Peyer's patch (tissue), 4 donors: ENCODE measurements around the gene ACER3. TPM values are rescaled to one million over a fixed set of nuclear protein-coding genes. Genes with fewer than 3 reads are reported as not detected.

Experiments used
- DNase-seq, 3 donors: peaks; one replicate each; pipeline ENCODE4 v3.0.0-alpha.2; 2017 to 2019
- H3K27ac ChIP-seq, 4 donors: fragments of 200-600 bp; sonication (generic); one replicate each; pipeline ENCODE4 v1.5.1; 2016 to 2019
- H3K27me3 ChIP-seq, 2 donors: fragments of 200-600 bp; sonication (generic); one replicate each; pipeline ENCODE4 v1.5.1; 2019
- H3K36me3 ChIP-seq, 3 donors: fragments of 200-600 bp; sonication (generic); one replicate each; pipeline ENCODE4 v1.5.1; 2016 to 2019
- H3K4me1 ChIP-seq, 4 donors: fragments of 200-600 bp; sonication (generic); one replicate each; pipeline ENCODE4 v1.5.1; 2016 to 2019
- H3K4me3 ChIP-seq, 4 donors: fragments of 200-600 bp; sonication (generic); 1 replicate in 3 of 4; 2 replicates in 1 of 4; pipeline ENCODE4 v1.5.1; 2016 to 2019; ENCODE audit warnings: mild to moderate bottlenecking in 1 of 4
- H3K9me3 ChIP-seq, 4 donors: fragments of 200-600 bp; sonication (generic); one replicate each; pipeline ENCODE4 v1.5.1; 2016 to 2019; ENCODE audit warnings: mild to moderate bottlenecking in 1 of 4
- POLR2A ChIP-seq, 2 donors: fragments of 450-650 bp; IDR thresholded peaks; one replicate each; pipeline ENCODE4 v1.5.1; 2017; ENCODE audit warnings: antibody characterized with exemption in 2 of 2, mild to moderate bottlenecking in 2 of 2, moderate library complexity in 2 of 2
- total RNA-seq, 4 donors: library from RNA; depleted of rRNA; stranded (reverse); fragments of >200 nt; gene quantifications; one replicate each; pipeline ENCODE4 v1.1.0, GENCODE V29; 2016
- TF ChIP-seq, protein P1 (sequence below), 6 experiments: fragments of 450-650 bp in 4 of 6; fragments of 200-600 bp in 2 of 6; sonication (generic) in 1 of 6; IDR thresholded peaks; one replicate each; pipeline ENCODE4 v1.5.1; 2017 to 2019; ENCODE audit warnings: antibody characterized with exemption in 6 of 6, mild to moderate bottlenecking in 3 of 6, moderate library complexity in 1 of 6

Gene ACER3
- total RNA-seq, 4 donors from 2014 or later, result 13.2 to 25.5 (median 19.8) TPM

DNA sequence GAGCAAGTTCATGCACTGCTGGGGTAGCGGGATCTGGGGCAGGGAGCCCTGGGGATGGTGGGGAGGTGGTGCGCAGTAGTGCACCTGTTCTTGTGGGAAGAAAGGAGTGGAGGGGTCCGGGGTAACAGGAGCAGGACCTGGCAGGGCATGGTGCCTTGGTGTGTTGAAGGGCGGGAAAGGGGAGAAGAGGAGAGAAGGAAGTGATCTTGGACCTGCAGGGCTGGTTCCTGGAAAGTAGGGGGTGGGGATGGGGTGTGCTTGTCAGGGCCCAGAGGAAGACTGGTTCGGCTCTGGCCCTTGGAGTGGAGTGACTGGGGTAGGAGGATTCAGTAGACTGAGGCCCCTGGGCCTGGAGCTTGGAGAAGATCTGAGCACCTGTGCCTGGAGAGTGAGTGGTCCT lies 195.2 kb downstream of the ACER3 start:
- Histone ChIP-seq H3K36me3 (no peaks in the 10 kb centered on the region), H3K27ac (no peak overlapping the region), H3K4me1 (no peaks in the 10 kb centered on the region), H3K9me3 (peaks cover 0 to 17% (median 0%) of the 10 kb centered on the region in 4 donors), H3K27me3 (no peaks in the 10 kb centered on the region), H3K4me3 (no peak overlapping the region)
- TF ChIP-seq POLR2A (IDR thresholded peaks at IDR 0.05), result no peak
- TF ChIP-seq, protein P1, sequence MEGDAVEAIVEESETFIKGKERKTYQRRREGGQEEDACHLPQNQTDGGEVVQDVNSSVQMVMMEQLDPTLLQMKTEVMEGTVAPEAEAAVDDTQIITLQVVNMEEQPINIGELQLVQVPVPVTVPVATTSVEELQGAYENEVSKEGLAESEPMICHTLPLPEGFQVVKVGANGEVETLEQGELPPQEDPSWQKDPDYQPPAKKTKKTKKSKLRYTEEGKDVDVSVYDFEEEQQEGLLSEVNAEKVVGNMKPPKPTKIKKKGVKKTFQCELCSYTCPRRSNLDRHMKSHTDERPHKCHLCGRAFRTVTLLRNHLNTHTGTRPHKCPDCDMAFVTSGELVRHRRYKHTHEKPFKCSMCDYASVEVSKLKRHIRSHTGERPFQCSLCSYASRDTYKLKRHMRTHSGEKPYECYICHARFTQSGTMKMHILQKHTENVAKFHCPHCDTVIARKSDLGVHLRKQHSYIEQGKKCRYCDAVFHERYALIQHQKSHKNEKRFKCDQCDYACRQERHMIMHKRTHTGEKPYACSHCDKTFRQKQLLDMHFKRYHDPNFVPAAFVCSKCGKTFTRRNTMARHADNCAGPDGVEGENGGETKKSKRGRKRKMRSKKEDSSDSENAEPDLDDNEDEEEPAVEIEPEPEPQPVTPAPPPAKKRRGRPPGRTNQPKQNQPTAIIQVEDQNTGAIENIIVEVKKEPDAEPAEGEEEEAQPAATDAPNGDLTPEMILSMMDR (IDR thresholded peaks at IDR 0.05), result no peak
- DNase-seq, result no peak

- Histone ChIP-seq H3K27me3 (no peaks in the 10 kb centered on the region), H3K27ac (no peak overlapping the region), H3K4me1 (no peaks in the 10 kb centered on the region), H3K9me3 (peaks cover 0 to 17% (median 0%) of the 10 kb centered on the region in 4 donors), H3K4me3 (no peak overlapping the region), H3K36me3 (no peaks in the 10 kb centered on the region)
- no peak for DNase-seq
- TF ChIP-seq, protein P1 (IDR thresholded peaks at IDR 0.05), result no peak
- no peak for TF ChIP-seq POLR2A (IDR thresholded peaks at IDR 0.05)
These were observed 196.2 kb downstream of the ACER3 start for GRCh38 chr11:77056814-77057402.

DNA sequence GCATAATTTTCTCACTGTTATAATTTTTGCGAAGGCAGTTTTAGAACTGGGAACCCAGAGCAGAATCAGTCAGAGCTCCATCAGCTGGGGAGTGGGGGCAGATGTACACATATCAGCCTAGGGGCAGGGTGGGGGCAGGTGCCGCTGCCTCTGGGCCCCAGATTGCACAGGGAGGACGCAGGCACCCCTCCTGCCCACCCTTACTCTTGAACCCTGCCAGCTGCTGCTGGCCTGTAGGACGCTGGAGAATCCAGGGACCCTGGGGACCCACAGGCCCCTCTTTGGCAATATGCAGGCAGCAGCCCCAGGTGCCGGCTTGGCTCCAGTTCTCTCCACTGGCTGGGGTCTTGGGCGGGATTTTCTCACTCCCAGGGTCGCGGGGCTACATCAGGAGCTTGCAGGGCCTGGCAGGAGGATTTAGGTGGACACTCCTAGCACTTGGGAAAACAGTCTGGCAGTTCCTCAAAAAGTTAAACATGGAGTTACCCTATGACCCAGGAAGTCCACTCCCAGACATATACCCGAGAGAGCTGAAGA lies 197.3 kb downstream of the ACER3 start:
- H3K4me3 ChIP-seq, result no peak overlapping the region
- no peaks in the 10 kb centered on the region for H3K27me3 ChIP-seq
- peaks cover 0 to 17% (median 0%) of the 10 kb centered on the region in 4 donors for H3K9me3 ChIP-seq
- DNase-seq, result no peak
- TF ChIP-seq, protein P1 (IDR thresholded peaks at IDR 0.05), result no peak
- H3K36me3 ChIP-seq, result no peaks in the 10 kb centered on the region
- H3K4me1 ChIP-seq, result no peaks in the 10 kb centered on the region
- H3K27ac ChIP-seq, result no peak overlapping the region

DNA sequence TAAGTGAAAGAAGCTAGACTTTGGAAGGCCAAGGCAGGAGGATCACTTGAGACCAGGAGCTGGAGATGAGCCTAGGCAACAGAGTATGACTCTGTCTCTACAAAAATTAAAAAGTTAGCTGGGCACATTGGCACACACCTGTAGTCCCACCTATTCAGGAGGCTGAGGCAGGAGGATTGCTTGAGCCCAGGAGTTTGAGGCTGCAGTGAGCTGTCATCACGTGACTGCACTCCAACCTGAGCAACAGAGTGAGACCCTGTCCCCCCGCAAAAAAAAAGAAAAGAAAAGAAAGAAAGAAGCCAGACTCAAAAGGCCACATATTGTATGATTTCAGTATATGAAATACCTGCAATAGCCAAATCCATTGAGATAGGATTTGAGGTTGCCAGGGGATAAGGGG lies 198.2 kb downstream of the ACER3 start:
- H3K27me3 ChIP-seq, result no peaks in the 10 kb centered on the region
- H3K4me1 ChIP-seq, result no peaks in the 10 kb centered on the region
- H3K4me3 ChIP-seq, result no peak overlapping the region
- no peaks in the 10 kb centered on the region for H3K36me3 ChIP-seq
- no peak for DNase-seq
- peaks cover 0 to 17% (median 0%) of the 10 kb centered on the region in 4 donors for H3K9me3 ChIP-seq
- no peak overlapping the region for H3K27ac ChIP-seq
- TF ChIP-seq, protein P1 (IDR thresholded peaks at IDR 0.05), result no peak
- TF ChIP-seq POLR2A (IDR thresholded peaks at IDR 0.05), result no peak

DNA sequence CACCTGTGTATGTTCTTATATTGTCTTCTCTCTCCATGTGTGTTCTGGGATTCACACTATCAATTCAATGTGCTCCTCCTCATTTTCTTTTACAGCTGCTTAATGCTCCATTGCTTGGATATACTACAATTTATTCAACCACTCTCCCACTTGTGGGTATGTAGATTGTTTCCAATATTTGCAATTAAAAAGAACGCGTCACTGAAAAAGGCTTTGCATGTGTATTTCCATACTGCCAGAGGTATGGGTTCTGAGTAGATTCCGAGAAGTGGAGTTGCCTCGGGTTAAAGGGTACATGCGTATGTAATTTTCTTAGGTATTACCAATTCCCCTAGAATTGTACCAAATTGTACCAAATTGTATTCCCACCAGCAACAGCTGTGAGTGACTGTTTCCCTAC lies 199.1 kb downstream of the ACER3 start:
- H3K27me3 ChIP-seq, result no peaks in the 10 kb centered on the region
- H3K36me3 ChIP-seq, result no peaks in the 10 kb centered on the region
- no peak overlapping the region for H3K27ac ChIP-seq
- peaks cover 0 to 17% (median 0%) of the 10 kb centered on the region in 4 donors for H3K9me3 ChIP-seq
- DNase-seq, result no peak
- no peak overlapping the region for H3K4me3 ChIP-seq
- no peaks in the 10 kb centered on the region for H3K4me1 ChIP-seq
- no peak for TF ChIP-seq POLR2A (IDR thresholded peaks at IDR 0.05)
- TF ChIP-seq, protein P1 (IDR thresholded peaks at IDR 0.05), result no peak
